HepG2 (cell line): ENCODE results near the gene ATE1. TPM values are rescaled to one million over a fixed set of nuclear protein-coding genes. Genes with fewer than 3 reads are reported as not detected.

Source experiments
- GMEB2 ChIP-seq: IDR thresholded peaks from 2 replicates; pipeline ENCODE4 v1.6.1; 2016; ENCODE audit warnings: missing biosample characterization, missing genetic modification reagents, low read depth
- HDAC2 ChIP-seq: sonication (generic); formaldehyde crosslinking; IDR thresholded peaks from 2 replicates; pipeline ENCODE4 v1.4.0; 2020; ENCODE audit warnings: missing genetic modification reagents
- KMT2B ChIP-seq: IDR thresholded peaks from 2 replicates; pipeline ENCODE4 v1.6.1; 2016; ENCODE audit warnings: missing genetic modification reagents, missing compliant biosample characterization
- LCORL ChIP-seq, 2 experiments: fragments of 450-650 bp in 1 of 2; sonication (generic) in 1 of 2; formaldehyde crosslinking in 1 of 2; IDR thresholded peaks; 2 replicates each; pipeline versions ENCODE4 v1.5.0 to v1.6.1; 2017 to 2020; ENCODE audit warnings: antibody characterized with exemption in 1 of 2, missing genetic modification reagents in 1 of 2
- PAWR ChIP-seq: sonication (generic); formaldehyde crosslinking; IDR thresholded peaks from 2 replicates; pipeline ENCODE4 v1.4.0; 2020; ENCODE audit warnings: missing genetic modification reagents, mild to moderate bottlenecking, borderline replicate concordance
- polyA plus RNA-seq, 8 experiments: library from polyadenylated mRNA; depleted of rRNA in 3 of 8; stranded (reverse) in 7 of 8; unstranded in 1 of 8; fragments of >200 nt; fragmentation: Illumina TruSeq in 4 of 8; extraction: Trizol in 4 of 8; gene quantifications; 2 replicates each; pipeline versions ENCODE4 v1.2.1 to v1.2.3, GENCODE V29; 2011 to 2016; ENCODE audit warnings: low read depth in 4 of 8, missing spikeins in 1 of 8, mixed read lengths in 1 of 8; ENCODE audit not compliant: insufficient read depth in 1 of 8
- total RNA-seq, 5 experiments: library from RNA; depleted of rRNA; stranded (reverse); fragments of >200 nt; fragmentation: Illumina TruSeq; extraction: Trizol; gene quantifications; 2 replicates each; pipeline ENCODE4 v1.2.3, GENCODE V29; 2016; ENCODE audit warnings: low read depth in 1 of 5
- TF ChIP-seq, protein P1 (sequence below): sonication (generic); formaldehyde crosslinking; IDR thresholded peaks from 2 replicates; pipeline ENCODE4 v1.4.0; 2020; ENCODE audit warnings: mild to moderate bottlenecking, missing genetic modification reagents
- TF ChIP-seq, protein P2 (sequence below): sonication (generic); formaldehyde crosslinking; IDR thresholded peaks from 2 replicates; pipeline ENCODE4 v1.5.1; 2020; ENCODE audit warnings: mild to moderate bottlenecking, missing genetic modification reagents, moderate library complexity
- TF ChIP-seq, protein P3 (sequence below): sonication (generic); formaldehyde crosslinking; IDR thresholded peaks from 2 replicates; pipeline ENCODE4 v1.5.0; 2020; ENCODE audit warnings: missing genetic modification reagents

Gene ATE1
- total and polyA plus RNA-seq, 2 of the 13 experiments (the other 11 are each of a cell fraction or from before 2014, with no cell fraction given), result 17.5 to 42.2 TPM

DNA sequence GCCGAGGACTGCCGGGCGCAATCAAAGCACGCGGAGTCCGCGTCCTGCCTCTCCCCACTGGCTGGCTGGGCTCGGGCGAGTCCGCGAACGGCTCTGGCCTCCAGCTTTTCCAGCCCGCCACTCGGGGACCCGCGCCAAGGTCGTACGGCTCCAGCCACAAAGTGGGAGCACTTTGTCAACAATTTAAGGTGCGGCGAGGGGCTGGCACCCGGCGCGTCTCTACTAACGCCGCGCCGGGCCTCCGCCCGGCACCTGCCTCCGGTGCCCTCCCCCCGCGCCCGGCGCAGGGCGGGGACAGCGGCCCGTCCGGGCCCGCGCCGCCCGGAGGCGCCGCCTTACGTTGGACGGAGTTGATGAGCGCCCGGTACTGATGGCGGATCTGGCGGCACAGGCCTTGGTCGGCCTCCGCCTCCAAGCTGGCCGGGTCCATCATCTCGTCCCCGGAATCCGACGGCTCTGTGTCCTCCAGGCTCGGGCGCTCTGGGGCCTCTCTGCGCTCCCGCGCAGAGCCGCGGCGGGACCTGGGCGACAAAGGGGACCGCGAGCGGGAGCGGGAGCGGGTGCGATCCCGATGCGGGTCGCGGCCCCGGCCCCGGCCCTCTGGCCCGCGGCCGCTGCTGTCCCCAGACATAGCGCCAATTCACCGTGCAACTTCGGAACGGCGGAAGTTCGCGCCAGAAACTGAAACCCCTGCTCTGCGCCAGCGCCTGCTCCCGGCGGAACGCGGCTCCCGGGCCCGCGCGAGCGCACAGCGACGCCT lies 46.9 kb upstream of the ATE1 start, which contains the start of gene NSMCE4A (continued):
- TF ChIP-seq, protein P1, sequence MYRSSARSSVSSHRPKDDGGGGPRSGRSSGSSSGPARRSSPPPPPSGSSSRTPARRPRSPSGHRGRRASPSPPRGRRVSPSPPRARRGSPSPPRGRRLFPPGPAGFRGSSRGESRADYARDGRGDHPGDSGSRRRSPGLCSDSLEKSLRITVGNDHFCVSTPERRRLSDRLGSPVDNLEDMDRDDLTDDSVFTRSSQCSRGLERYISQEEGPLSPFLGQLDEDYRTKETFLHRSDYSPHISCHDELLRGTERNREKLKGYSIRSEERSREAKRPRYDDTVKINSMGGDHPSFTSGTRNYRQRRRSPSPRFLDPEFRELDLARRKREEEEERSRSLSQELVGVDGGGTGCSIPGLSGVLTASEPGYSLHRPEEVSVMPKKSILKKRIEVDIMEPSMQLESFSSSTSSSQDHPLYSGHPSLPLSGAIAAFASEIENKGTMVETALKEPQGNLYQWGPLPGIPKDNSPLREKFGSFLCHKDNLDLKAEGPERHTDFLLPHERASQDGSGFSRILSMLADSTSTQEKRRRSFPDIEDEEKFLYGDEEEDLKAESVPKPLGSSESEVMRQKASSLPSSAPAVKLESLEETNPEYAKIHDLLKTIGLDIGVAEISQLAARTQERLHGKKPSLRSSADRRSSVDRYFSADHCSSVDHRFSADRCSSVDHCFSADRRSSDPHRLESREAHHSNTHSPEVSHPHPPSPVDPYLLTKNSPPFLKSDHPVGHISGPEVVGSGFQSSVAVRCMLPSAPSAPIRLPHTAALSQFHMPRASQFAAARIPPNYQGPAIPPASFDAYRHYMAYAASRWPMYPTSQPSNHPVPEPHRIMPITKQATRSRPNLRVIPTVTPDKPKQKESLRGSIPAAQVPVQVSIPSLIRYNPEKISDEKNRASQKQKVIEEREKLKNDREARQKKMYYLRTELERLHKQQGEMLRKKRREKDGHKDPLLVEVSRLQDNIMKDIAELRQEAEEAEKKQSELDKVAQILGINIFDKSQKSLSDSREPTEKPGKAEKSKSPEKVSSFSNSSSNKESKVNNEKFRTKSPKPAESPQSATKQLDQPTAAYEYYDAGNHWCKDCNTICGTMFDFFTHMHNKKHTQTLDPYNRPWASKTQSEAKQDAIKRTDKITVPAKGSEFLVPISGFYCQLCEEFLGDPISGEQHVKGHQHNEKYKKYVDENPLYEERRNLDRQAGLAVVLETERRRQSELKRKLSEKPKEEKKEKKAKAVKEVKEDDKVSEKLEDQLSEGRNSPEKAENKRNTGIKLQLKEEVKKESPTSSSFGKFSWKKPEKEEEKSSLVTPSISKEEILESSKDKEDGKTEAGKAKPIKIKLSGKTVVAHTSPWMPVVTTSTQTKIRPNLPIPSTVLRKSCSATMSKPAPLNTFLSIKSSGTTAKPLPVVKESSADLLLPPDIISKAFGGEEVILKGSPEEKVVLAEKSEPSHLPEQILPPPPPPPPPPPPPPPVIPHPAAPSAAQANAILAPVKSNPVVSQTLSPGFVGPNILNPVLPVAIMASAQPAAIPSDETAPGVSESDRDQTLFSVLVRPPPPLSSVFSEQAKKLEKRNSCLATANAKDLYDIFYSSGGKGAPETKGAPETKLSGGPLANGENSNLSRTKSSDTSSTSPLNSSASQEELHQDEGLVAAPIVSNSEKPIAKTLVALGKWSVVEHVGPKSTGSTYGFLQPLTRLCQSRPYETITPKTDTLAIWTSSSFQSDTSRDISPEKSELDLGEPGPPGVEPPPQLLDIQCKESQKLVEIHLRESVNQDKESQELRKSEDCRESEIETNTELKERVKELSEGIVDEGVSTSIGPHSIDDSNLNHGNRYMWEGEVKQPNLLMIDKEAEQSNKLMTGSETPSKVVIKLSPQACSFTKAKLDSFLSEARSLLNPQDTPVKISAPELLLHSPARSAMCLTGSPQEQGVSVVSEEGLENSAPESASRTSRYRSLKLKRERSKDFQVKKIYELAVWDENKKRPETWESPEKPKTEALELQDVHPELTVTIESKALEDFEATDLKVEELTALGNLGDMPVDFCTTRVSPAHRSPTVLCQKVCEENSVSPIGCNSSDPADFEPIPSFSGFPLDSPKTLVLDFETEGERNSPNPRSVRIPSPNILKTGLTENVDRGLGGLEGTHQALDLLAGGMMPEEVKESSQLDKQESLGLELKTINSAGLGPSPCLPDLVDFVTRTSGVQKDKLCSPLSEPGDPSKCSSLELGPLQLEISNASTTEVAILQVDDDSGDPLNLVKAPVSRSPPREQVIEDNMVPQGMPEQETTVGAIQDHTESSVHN (CRISPR knock-in tag), result no peak
- TF ChIP-seq, protein P2, sequence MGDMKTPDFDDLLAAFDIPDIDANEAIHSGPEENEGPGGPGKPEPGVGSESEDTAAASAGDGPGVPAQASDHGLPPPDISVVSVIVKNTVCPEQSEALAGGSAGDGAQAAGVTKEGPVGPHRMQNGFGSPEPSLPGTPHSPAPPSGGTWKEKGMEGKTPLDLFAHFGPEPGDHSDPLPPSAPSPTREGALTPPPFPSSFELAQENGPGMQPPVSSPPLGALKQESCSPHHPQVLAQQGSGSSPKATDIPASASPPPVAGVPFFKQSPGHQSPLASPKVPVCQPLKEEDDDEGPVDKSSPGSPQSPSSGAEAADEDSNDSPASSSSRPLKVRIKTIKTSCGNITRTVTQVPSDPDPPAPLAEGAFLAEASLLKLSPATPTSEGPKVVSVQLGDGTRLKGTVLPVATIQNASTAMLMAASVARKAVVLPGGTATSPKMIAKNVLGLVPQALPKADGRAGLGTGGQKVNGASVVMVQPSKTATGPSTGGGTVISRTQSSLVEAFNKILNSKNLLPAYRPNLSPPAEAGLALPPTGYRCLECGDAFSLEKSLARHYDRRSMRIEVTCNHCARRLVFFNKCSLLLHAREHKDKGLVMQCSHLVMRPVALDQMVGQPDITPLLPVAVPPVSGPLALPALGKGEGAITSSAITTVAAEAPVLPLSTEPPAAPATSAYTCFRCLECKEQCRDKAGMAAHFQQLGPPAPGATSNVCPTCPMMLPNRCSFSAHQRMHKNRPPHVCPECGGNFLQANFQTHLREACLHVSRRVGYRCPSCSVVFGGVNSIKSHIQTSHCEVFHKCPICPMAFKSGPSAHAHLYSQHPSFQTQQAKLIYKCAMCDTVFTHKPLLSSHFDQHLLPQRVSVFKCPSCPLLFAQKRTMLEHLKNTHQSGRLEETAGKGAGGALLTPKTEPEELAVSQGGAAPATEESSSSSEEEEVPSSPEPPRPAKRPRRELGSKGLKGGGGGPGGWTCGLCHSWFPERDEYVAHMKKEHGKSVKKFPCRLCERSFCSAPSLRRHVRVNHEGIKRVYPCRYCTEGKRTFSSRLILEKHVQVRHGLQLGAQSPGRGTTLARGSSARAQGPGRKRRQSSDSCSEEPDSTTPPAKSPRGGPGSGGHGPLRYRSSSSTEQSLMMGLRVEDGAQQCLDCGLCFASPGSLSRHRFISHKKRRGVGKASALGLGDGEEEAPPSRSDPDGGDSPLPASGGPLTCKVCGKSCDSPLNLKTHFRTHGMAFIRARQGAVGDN, result peak; percentile 83
- no peak for TF ChIP-seq KMT2B (CRISPR knock-in tag)
- no peak for TF ChIP-seq PAWR (CRISPR knock-in tag)
- no peak for TF ChIP-seq GMEB2
- TF ChIP-seq LCORL (IDR thresholded peaks at IDR 0.05), result no peak
- no peak for TF ChIP-seq LCORL (CRISPR knock-in tag; IDR thresholded peaks at IDR 0.05)
- TF ChIP-seq HDAC2 (CRISPR knock-in tag), result 0 out of 2 replicates have a peak, but pooled peaks have one; percentile 6
- TF ChIP-seq, protein P3, sequence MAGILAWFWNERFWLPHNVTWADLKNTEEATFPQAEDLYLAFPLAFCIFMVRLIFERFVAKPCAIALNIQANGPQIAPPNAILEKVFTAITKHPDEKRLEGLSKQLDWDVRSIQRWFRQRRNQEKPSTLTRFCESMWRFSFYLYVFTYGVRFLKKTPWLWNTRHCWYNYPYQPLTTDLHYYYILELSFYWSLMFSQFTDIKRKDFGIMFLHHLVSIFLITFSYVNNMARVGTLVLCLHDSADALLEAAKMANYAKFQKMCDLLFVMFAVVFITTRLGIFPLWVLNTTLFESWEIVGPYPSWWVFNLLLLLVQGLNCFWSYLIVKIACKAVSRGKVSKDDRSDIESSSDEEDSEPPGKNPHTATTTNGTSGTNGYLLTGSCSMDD, result no peak
